GM21786 (cell line): ENCODE data around the gene ATF6.
A peak's percentile ranks its signal among the peaks of the same experiment; 100 is the strongest.

Experiments used
- ATAC-seq: cut with Tn5 transposase; IDR thresholded peaks from one replicate; pipeline ENCODE4 v1.9.1; 2021; ENCODE audit not compliant: unreplicated experiment

ATF6 gene

GRCh38 chr1:161956930-161957329, 190.8 kb downstream of the ATF6 start:
- no peak for ATAC-seq

- no peak for ATAC-seq
These were observed 192.3 kb downstream of the ATF6 start for GRCh38 chr1:161958425-161958824.

GRCh38 chr1:161962091-161962887, 196.2 kb downstream of the ATF6 start:
- peak; percentile 97 for ATAC-seq

GRCh38 chr1:161966067-161966466, 199.9 kb downstream of the ATF6 start:
- no peak for ATAC-seq

GRCh38 chr1:161970036-161970435, 203.9 kb downstream of the ATF6 start:
- ATAC-seq: no peak

GRCh38 chr1:161970633-161971032, 204.5 kb downstream of the ATF6 start:
- no peak for ATAC-seq

GRCh38 chr1:161972828-161973227, 206.7 kb downstream of the ATF6 start:
- ATAC-seq: no peak

- ATAC-seq: no peak
These were observed 208.1 kb downstream of the ATF6 start for GRCh38 chr1:161973924-161974845.

GRCh38 chr1:161978011-161978790, 212.1 kb downstream of the ATF6 start:
- no peak for ATAC-seq

GRCh38 chr1:161981126-161981525, 215.0 kb downstream of the ATF6 start:
- ATAC-seq: no peak

- ATAC-seq: no peak
These were observed 215.8 kb downstream of the ATF6 start for GRCh38 chr1:161981735-161982506.

- no peak for ATAC-seq
These were observed 216.4 kb downstream of the ATF6 start for GRCh38 chr1:161982507-161982895.

- no peak for ATAC-seq
These were observed 216.8 kb downstream of the ATF6 start for GRCh38 chr1:161982917-161983316.

- no peak for ATAC-seq
These were observed 217.6 kb downstream of the ATF6 start for GRCh38 chr1:161983725-161984124.

- no peak for ATAC-seq
These were observed 219.2 kb downstream of the ATF6 start for GRCh38 chr1:161985301-161985822.

GRCh38 chr1:161986328-161986727, 220.2 kb downstream of the ATF6 start:
- ATAC-seq: no peak

- no peak for ATAC-seq
These were observed 221.2 kb downstream of the ATF6 start for GRCh38 chr1:161987303-161987702.

- ATAC-seq: no peak
These were observed 221.8 kb downstream of the ATF6 start for GRCh38 chr1:161987872-161988271.

GRCh38 chr1:161988413-161988812, 222.3 kb downstream of the ATF6 start:
- no peak for ATAC-seq

GRCh38 chr1:161989108-161989507, 223.0 kb downstream of the ATF6 start:
- no peak for ATAC-seq
